Lower leg skin (tissue), 3 donors: ENCODE data around the gene PRKAR1B.

Experiments
- POLR2A ChIP-seq, 2 donors: fragments of 450-650 bp; IDR thresholded peaks; one replicate each; pipeline ENCODE4 v1.6.1; 2016 to 2017; ENCODE audit warnings: antibody characterized with exemption in 2 of 2, mild to moderate bottlenecking in 1 of 2, moderate library complexity in 1 of 2
- TF ChIP-seq, protein P1 (sequence below), 3 donors: fragments of 450-650 bp; IDR thresholded peaks; one replicate each; pipeline ENCODE4 v1.5.1; 2016; ENCODE audit warnings: antibody characterized with exemption in 3 of 3, mild to moderate bottlenecking in 3 of 3, moderate library complexity in 2 of 3

DNA sequence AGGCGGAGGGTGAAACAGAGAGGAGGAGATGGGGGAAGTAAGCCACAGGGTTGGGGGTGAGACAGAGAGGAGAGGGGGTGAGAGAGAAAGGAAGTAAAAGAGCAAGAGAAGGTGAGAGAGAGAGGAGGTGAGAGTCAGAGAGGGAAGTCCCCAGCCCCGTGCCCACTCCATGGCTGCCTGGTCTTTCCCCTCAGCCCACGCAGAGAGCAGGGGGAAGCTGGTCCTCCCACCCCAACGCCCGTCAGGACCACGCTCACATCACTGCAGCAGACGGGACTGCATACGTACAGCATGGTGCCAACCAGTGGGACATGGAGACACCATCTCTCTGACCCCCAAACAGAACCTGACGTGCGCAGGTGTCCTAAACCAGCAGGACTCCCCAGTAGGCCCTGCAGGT lies 195.3 kb downstream of the PRKAR1B start:
- TF ChIP-seq, protein P1, sequence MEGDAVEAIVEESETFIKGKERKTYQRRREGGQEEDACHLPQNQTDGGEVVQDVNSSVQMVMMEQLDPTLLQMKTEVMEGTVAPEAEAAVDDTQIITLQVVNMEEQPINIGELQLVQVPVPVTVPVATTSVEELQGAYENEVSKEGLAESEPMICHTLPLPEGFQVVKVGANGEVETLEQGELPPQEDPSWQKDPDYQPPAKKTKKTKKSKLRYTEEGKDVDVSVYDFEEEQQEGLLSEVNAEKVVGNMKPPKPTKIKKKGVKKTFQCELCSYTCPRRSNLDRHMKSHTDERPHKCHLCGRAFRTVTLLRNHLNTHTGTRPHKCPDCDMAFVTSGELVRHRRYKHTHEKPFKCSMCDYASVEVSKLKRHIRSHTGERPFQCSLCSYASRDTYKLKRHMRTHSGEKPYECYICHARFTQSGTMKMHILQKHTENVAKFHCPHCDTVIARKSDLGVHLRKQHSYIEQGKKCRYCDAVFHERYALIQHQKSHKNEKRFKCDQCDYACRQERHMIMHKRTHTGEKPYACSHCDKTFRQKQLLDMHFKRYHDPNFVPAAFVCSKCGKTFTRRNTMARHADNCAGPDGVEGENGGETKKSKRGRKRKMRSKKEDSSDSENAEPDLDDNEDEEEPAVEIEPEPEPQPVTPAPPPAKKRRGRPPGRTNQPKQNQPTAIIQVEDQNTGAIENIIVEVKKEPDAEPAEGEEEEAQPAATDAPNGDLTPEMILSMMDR (IDR thresholded peaks at IDR 0.05) = no peak
- no peak for TF ChIP-seq POLR2A (IDR thresholded peaks at IDR 0.05)
